Measurements from ENCODE around the gene KLHL6.

The KLHL6 gene

GRCh38 chr3:183555541-183556081 lies at the start of gene KLHL6:
KLHL6 (minus strand) TSS chr3:183555706; CDS start chr3:183555653, 53 bp downstream.
- Histone ChIP-seq H3K9ac (ENCODE audit: low read length) (no peak within 1 kb of the TSS), H3K4me1 (ENCODE audit: control insufficient read depth, insufficient read depth, low read length) (peaks cover 10% of the 10 kb centered on the region; the same call in 1 of the 2 replicates), H3K36me3 (ENCODE audit: control insufficient read depth, insufficient read depth, low read length) (no peaks in the 10 kb centered on the region), H3K4me3 (ENCODE audit: low read depth, low read length) (no peak within 1 kb of the TSS), H3K27ac (ENCODE audit: low read depth, low read length) (no peak within 1 kb of the TSS), H3K27me3 (ENCODE audit: control insufficient read depth, insufficient read depth, low read length) (no peaks in the 10 kb centered on the region), H3K9me3 (ENCODE audit: control insufficient read depth, insufficient read depth, low read depth, low read length) (no peaks in the 10 kb centered on the region)

DNA sequence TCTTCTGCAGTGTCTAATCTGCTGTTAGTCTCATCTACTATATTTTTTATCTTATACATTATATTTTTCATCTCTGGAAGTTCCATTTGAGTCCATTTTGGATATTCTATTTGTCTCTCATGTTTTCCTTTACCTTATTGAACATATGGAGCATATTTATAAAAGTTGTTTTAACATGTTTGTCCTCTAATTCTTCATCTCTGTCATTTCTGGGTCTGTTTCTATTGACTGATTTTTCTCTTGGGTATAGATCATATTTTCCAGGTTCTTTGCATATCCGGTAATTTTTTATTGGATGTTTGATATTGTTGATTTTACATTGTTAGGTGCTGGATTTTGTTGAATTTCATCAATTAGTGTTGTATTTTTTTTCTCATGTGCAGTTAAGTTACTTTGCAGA lies 42.5 kb upstream of the KLHL6 start:
- Histone ChIP-seq H3K27me3 (ENCODE audit: control insufficient read depth, insufficient read depth, low read length) (no peaks in the 10 kb centered on the region), H3K9me3 (ENCODE audit: control insufficient read depth, insufficient read depth, low read depth, low read length) (peaks cover 8% of the 10 kb centered on the region; the same call in 1 of the 2 replicates), H3K27ac (ENCODE audit: low read depth, low read length) (no peak overlapping the region), H3K9ac (ENCODE audit: low read length) (no peak overlapping the region), H3K36me3 (ENCODE audit: control insufficient read depth, insufficient read depth, low read length) (no peaks in the 10 kb centered on the region), H3K4me3 (ENCODE audit: low read depth, low read length) (no peak overlapping the region), H3K4me1 (ENCODE audit: control insufficient read depth, insufficient read depth, low read length) (no peaks in the 10 kb centered on the region)

DNA sequence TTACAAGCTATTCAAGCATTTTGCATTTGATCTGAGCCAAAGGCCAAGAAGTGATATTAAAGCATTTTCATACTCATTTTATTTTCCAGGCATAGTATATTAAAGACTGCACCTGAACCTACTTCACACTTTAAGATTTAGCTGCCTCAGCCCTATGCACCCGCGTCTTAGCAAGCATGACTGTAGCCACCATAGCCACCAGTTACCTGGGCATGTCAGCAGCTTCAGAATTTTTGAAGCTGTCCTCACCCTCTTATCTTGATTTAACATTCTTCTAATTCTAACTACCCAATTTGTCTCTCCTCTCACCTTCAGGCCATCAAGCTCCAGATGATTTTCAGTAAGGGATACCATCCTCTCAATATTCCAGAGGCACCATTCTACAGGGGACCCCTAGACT lies 39.1 kb upstream of the KLHL6 start:
- Histone ChIP-seq H3K4me1 (ENCODE audit: control insufficient read depth, insufficient read depth, low read length) (peaks cover 19% of the 10 kb centered on the region), H3K36me3 (ENCODE audit: control insufficient read depth, insufficient read depth, low read length) (no peaks in the 10 kb centered on the region), H3K4me3 (ENCODE audit: low read depth, low read length) (no peak overlapping the region), H3K9ac (ENCODE audit: low read length) (no peak overlapping the region), H3K9me3 (ENCODE audit: control insufficient read depth, insufficient read depth, low read depth, low read length) (peaks cover 8% of the 10 kb centered on the region; the same call in 1 of the 2 replicates), H3K27me3 (ENCODE audit: control insufficient read depth, insufficient read depth, low read length) (no peaks in the 10 kb centered on the region), H3K27ac (ENCODE audit: low read depth, low read length) (no peak overlapping the region)

DNA sequence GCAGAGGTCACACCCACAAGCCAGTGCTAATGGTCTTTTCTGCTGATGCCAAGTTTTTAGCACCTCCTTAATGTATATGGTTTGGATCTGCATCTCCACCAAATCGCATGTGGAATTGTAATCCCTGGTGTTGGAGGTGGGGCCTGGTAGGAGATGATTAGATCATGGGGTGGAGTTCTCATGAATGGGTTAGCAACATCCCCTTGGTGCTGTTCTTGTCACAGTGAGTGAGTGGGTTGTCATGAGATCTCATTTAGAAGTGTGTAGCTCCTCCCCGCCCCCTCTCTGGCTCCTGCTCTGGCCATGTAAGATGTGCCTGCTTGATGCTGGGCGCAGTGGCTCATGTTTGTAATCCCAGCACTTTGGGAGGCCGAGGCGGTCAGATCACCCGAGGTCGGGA lies 37.3 kb upstream of the KLHL6 start:
- Histone ChIP-seq H3K9me3 (ENCODE audit: control insufficient read depth, insufficient read depth, low read depth, low read length) (peaks cover under 1% of the 10 kb centered on the region; the same call in 1 of the 2 replicates), H3K4me1 (ENCODE audit: control insufficient read depth, insufficient read depth, low read length) (peaks cover 19% of the 10 kb centered on the region), H3K9ac (ENCODE audit: low read length) (no peak overlapping the region), H3K27me3 (ENCODE audit: control insufficient read depth, insufficient read depth, low read length) (no peaks in the 10 kb centered on the region), H3K4me3 (ENCODE audit: low read depth, low read length) (no peak overlapping the region), H3K27ac (ENCODE audit: low read depth, low read length) (no peak overlapping the region), H3K36me3 (ENCODE audit: control insufficient read depth, insufficient read depth, low read length) (no peaks in the 10 kb centered on the region)

DNA sequence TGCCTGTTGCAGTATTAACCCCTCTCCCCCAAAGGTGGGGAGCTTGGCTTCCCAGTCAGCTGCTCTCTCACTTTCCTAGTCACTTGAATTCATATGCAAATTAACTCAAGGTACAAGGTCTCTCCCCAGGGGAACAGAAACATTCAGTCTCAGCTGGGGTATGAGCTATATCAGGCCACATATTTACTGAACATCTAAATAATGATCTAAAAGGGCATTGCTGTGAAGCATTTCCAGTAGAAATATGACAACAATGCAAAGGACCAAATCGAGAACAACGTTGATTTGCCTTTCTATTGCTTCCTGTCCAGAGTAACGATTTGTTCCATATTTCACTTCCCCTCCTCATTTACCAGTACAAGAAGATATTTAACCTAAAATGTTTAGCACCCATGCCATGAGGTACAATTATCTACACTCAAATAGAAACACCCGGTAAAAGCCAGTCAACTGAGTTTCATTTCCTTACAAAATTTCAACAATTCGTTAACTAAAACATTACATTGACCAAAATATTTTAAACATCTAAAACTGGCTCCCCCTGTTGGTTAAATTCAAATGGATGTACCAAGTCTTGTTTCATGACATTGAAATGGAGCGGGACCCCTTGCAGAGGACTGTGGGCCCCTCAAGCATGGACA lies 36.5 kb upstream of the KLHL6 start:
- no peaks in the 10 kb centered on the region; the same call in 1 of the 2 replicates for H3K9me3 ChIP-seq (ENCODE audit: control insufficient read depth, insufficient read depth, low read depth, low read length)
- no peak overlapping the region for H3K4me3 ChIP-seq (ENCODE audit: low read depth, low read length)
- no peaks in the 10 kb centered on the region for H3K36me3 ChIP-seq (ENCODE audit: control insufficient read depth, insufficient read depth, low read length)
- H3K9ac ChIP-seq (ENCODE audit: low read length), result no peak overlapping the region
- H3K4me1 ChIP-seq (ENCODE audit: control insufficient read depth, insufficient read depth, low read length), result peaks cover 19% of the 10 kb centered on the region
- no peaks in the 10 kb centered on the region for H3K27me3 ChIP-seq (ENCODE audit: control insufficient read depth, insufficient read depth, low read length)
- no peak overlapping the region for H3K27ac ChIP-seq (ENCODE audit: low read depth, low read length)

GRCh38 chr3:183590442-183590841 lies 34.9 kb upstream of the KLHL6 start:
- Histone ChIP-seq H3K27ac (ENCODE audit: low read depth, low read length) (no peak overlapping the region), H3K9ac (ENCODE audit: low read length) (no peak overlapping the region), H3K4me3 (ENCODE audit: low read depth, low read length) (no peak overlapping the region), H3K27me3 (ENCODE audit: control insufficient read depth, insufficient read depth, low read length) (no peaks in the 10 kb centered on the region), H3K4me1 (ENCODE audit: control insufficient read depth, insufficient read depth, low read length) (peaks cover 19% of the 10 kb centered on the region), H3K9me3 (ENCODE audit: control insufficient read depth, insufficient read depth, low read depth, low read length) (no peaks in the 10 kb centered on the region; the same call in 1 of the 2 replicates), H3K36me3 (ENCODE audit: control insufficient read depth, insufficient read depth, low read length) (no peaks in the 10 kb centered on the region)

DNA sequence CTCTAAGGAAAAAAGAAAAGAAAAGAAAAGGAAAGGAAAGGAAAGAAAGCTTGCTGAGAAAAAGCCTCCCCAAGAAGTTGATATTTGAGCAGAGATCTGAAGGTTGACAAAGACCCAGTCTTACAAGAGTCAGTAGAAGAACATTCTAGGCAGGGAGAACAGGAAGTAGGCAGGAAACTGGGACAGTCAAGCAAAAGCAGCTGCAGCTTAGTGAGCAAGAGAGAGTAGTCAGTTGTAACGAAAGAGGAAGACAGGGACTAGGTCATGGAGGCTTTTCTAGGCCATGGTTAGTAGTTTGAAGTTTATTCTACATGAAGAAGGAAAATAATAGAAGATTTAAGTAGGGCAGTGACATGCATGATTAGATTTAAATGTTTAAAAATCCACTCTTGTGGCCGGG lies 31.8 kb upstream of the KLHL6 start:
- Histone ChIP-seq H3K36me3 (ENCODE audit: control insufficient read depth, insufficient read depth, low read length) (no peaks in the 10 kb centered on the region), H3K9ac (ENCODE audit: low read length) (no peak overlapping the region), H3K4me3 (ENCODE audit: low read depth, low read length) (no peak overlapping the region), H3K4me1 (ENCODE audit: control insufficient read depth, insufficient read depth, low read length) (peaks cover 33% of the 10 kb centered on the region), H3K27ac (ENCODE audit: low read depth, low read length) (no peak overlapping the region), H3K9me3 (ENCODE audit: control insufficient read depth, insufficient read depth, low read depth, low read length) (no peaks in the 10 kb centered on the region), H3K27me3 (ENCODE audit: control insufficient read depth, insufficient read depth, low read length) (no peaks in the 10 kb centered on the region)

- peaks cover 24% of the 10 kb centered on the region for H3K4me1 ChIP-seq (ENCODE audit: control insufficient read depth, insufficient read depth, low read length)
- no peak overlapping the region for H3K9ac ChIP-seq (ENCODE audit: low read length)
- no peaks in the 10 kb centered on the region for H3K36me3 ChIP-seq (ENCODE audit: control insufficient read depth, insufficient read depth, low read length)
- H3K27me3 ChIP-seq (ENCODE audit: control insufficient read depth, insufficient read depth, low read length), result no peaks in the 10 kb centered on the region
- H3K27ac ChIP-seq (ENCODE audit: low read depth, low read length), result no peak overlapping the region
- no peaks in the 10 kb centered on the region for H3K9me3 ChIP-seq (ENCODE audit: control insufficient read depth, insufficient read depth, low read depth, low read length)
- H3K4me3 ChIP-seq (ENCODE audit: low read depth, low read length), result no peak overlapping the region
These were observed 31.0 kb upstream of the KLHL6 start for GRCh38 chr3:183586477-183586876.

- Histone ChIP-seq H3K27me3 (ENCODE audit: control insufficient read depth, insufficient read depth, low read length) (no peaks in the 10 kb centered on the region), H3K27ac (ENCODE audit: low read depth, low read length) (no peak overlapping the region), H3K36me3 (ENCODE audit: control insufficient read depth, insufficient read depth, low read length) (no peaks in the 10 kb centered on the region), H3K9ac (ENCODE audit: low read length) (no peak overlapping the region), H3K4me1 (ENCODE audit: control insufficient read depth, insufficient read depth, low read length) (peaks cover 19% of the 10 kb centered on the region), H3K9me3 (ENCODE audit: control insufficient read depth, insufficient read depth, low read depth, low read length) (no peaks in the 10 kb centered on the region), H3K4me3 (ENCODE audit: low read depth, low read length) (no peak overlapping the region)
These were observed 29.4 kb upstream of the KLHL6 start for GRCh38 chr3:183584914-183585280.

GRCh38 chr3:183584246-183584913 lies 28.9 kb upstream of the KLHL6 start:
- Histone ChIP-seq H3K9ac (ENCODE audit: low read length) (no peak overlapping the region), H3K4me1 (ENCODE audit: control insufficient read depth, insufficient read depth, low read length) (peaks cover 19% of the 10 kb centered on the region), H3K27ac (ENCODE audit: low read depth, low read length) (no peak overlapping the region), H3K4me3 (ENCODE audit: low read depth, low read length) (no peak overlapping the region), H3K36me3 (ENCODE audit: control insufficient read depth, insufficient read depth, low read length) (no peaks in the 10 kb centered on the region), H3K9me3 (ENCODE audit: control insufficient read depth, insufficient read depth, low read depth, low read length) (no peaks in the 10 kb centered on the region), H3K27me3 (ENCODE audit: control insufficient read depth, insufficient read depth, low read length) (no peaks in the 10 kb centered on the region)
